Measurements from ENCODE around the gene F2RL2.

- TF ChIP-seq EZH2 (IDR thresholded peaks at IDR 0.05; ENCODE audit: insufficient read depth, low read length) (no peak), CTCF (IDR thresholded peaks at IDR 0.05; ENCODE audit: insufficient read depth, low read depth, low read length) (no peak)
Observed at GRCh38 chr5:76616206-76616605, 7.0 kb downstream of the F2RL2 start.
